CD1c-positive myeloid dendritic cell (primary cell): ENCODE results near the gene HECTD1.
"Not testable (repeated sequence)": the region's sequence is repeated elsewhere in the genome, so short reads cannot be mapped to it uniquely, and the experiment has no call there.

Source experiments
- DNase-seq: peaks from one replicate; pipeline ENCODE4 v3.0.0-alpha.2; 2016; ENCODE audit errors: extremely low spot score

The HECTD1 gene

GRCh38 chr14:31194661-31195060, 12.9 kb downstream of the HECTD1 start:
- no peak for DNase-seq

GRCh38 chr14:31194095-31194494, 13.5 kb downstream of the HECTD1 start:
- no peak for DNase-seq

- not testable (repeated sequence) for DNase-seq
Measured at GRCh38 chr14:31192544-31192943, 15.0 kb downstream of the HECTD1 start.

- DNase-seq, result no peak
Measured at GRCh38 chr14:31190717-31191263, 16.8 kb downstream of the HECTD1 start.

- DNase-seq, result no peak
Measured at GRCh38 chr14:31190219-31190603, 17.4 kb downstream of the HECTD1 start.

DNA sequence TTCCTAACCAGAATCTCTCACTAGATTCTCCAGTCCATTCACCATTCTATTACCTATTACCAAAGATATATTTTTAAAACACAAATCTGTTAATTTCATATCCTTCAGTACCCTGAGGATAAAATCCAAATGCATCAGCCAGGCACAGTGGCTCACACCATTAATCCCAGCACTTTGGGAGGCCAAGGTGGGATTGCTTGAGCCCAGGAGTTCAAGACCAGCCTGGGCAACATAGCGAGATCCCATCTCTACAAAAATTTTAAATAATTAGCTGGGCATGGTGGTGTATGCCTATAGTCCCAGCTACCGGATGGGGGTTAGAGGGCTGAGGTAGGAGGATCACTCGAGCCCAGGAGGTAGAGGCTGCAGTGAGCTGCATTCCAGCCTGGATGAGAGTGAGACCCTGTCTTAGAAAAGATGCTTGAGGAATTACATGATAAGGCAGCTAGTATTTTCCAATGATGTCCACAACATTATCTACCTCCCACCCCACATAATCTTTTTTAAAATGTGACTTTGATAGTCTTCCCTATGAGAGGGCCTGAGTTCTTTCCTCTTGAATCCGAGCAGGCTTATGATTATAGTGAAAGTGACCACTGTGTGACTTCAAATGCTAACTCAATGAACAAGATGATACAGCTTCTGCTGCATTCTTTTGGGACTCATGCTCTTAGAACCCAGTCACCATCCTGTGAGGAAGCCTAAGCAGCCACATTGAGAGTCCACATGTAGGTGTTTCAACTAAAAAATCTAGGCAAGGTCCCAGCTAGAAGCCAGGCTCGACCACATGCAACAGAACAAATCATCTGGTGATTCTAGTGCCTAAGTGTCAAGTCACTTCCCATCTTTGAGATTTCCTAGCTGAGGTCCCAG, 18.0 kb downstream of the HECTD1 start:
- DNase-seq, result no peak

DNA sequence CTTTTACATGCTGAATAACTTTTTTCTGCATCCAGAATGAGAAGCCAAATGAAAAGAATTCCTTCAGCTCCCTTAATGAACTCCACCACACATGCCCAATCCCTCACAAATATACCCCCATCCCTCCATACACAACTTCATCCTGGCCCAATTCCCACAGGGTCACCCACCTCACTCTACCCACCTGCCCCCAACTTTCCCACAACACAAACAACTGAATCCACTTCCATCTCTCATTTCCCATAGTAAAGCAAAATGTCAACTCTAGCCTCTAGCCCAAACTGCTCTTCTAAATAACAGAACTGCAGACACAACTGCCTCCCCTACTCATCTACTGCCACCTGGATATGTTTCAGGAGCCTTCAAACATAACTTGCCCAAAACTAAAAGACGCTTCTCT, 18.8 kb downstream of the HECTD1 start:
- DNase-seq, result no peak

GRCh38 chr14:31182016-31182415, 25.6 kb downstream of the HECTD1 start:
- not testable (repeated sequence) for DNase-seq

DNA sequence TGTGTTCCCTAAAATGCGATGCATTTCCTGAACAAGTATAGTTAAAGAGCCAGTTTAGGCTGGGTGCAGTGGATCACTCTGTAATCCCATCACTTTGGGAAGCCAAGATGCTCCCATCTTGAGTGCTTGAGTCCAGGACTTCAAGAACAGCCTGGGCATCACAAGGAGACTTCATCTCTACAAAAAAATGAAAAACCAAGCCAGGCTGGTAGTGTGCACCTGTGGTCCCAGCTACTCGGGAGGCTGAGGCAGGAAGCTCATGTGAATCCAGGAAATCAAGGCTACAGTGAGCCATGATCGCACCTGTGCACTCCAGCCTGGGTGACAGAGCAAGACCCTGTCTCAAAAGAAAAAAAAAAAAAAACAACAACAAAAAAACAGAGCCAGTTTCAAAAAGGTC, 26.3 kb downstream of the HECTD1 start:
- no peak for DNase-seq

- no peak for DNase-seq
Measured at GRCh38 chr14:31180299-31181051, 27.1 kb downstream of the HECTD1 start.

GRCh38 chr14:31174433-31174832, 33.2 kb downstream of the HECTD1 start:
- no peak for DNase-seq

GRCh38 chr14:31173120-31173837, 34.3 kb downstream of the HECTD1 start:
- DNase-seq, result no peak

DNA sequence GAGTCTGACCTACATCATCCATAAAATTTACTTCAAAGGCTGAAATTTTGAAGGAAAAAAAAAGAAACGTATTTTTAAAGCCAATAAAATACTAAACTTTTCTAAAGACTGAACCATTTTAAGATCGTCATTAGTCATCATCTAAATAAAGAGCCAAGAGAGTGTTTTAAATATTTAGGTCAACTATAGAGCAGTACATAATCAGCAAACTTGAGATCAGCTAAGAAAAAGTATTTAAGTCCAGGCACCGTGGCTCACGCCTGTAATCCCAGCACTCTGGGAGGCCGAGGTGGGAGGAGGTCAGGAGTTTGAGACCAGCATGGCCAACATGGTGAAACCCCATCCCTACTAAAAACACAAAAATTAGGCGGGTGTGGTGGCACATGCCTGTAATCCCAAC, 35.5 kb downstream of the HECTD1 start:
- no peak for DNase-seq

- no peak for DNase-seq
Measured at GRCh38 chr14:31170411-31170810, 37.2 kb downstream of the HECTD1 start.

DNA sequence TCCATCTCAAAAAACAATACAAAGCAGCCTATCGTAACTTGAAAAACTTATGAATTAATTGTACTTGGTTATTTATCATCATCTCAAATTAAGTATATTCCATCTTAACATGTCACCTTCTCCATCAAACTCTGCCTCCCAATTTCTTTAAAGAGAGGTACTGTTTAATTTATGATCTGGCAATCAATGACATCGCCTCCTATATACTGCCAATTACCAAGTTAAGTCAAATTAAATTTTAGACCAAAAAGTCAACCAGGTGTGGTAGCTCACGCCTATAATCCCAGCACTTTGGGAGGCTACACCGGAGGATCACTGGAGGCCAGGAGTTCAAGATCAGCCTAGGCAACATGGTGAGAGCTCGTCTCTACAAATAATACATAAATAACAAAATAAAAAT, 37.7 kb downstream of the HECTD1 start:
- DNase-seq, result no peak

DNA sequence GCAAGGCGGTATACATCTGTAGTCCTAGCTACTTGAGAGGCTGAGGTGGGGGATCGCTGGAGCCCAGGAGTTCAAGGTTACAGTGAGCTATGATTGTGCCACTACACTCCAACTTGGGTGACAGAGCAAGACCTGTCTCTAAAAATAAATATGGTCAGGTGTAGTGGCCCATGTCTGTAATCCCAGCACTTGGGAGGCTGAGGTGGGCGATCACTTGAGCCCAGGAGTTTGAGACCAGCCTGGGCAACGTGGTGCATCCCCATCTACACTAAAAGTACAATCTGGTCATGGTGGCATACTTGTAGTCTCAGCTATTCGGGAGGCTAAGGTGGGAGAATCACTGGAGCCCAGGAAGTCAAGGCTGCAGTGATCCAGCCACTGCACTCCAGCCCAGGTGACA, 40.6 kb downstream of the HECTD1 start:
- DNase-seq, result no peak

- DNase-seq, result no peak
Measured at GRCh38 chr14:31166271-31166561, 41.4 kb downstream of the HECTD1 start.

DNA sequence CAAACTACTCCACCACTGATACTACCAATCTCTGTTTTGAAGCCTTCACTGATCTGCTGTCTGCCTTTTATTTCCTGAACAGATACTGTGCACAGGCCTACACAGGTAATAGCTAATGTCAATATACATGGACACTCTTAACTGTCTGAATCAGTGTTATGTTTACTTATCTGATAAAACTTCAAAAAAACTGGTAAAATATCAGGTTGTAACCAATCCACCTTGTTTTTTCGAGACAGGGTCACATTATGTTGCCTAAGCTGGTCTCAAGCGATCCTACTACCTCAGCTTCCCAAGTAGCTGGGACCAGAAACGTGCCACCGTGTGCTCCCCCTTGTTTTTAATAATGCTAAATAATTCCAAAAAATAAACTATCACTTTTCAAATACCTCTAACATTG, 43.5 kb downstream of the HECTD1 start:
- no peak for DNase-seq

GRCh38 chr14:31162910-31163649, 44.5 kb downstream of the HECTD1 start:
- no peak for DNase-seq

GRCh38 chr14:31161274-31161673, 46.3 kb downstream of the HECTD1 start:
- DNase-seq, result no peak

- no peak for DNase-seq
Measured at GRCh38 chr14:31159682-31160296, 47.8 kb downstream of the HECTD1 start.
